Skin of body (tissue), 2 donors: Measurements from ENCODE around the gene GCC2. TPM values are rescaled to one million over a fixed set of nuclear protein-coding genes. Genes with fewer than 3 reads are reported as not detected.
"Not testable (repeated sequence)": the region's sequence is repeated elsewhere in the genome, so short reads cannot be mapped to it uniquely, and the experiment has no call there.

ENCODE experiments used
- DNase-seq: peaks from one replicate; lab custom pipeline; 2025; lab: John Stamatoyannopoulos, UW
- total RNA-seq: library from RNA; depleted of rRNA; stranded (reverse); fragments of >200 nt; gene quantifications from one replicate; pipeline ENCODE4 v1.2.3, GENCODE V29; 2014

GCC2 gene, protein sequence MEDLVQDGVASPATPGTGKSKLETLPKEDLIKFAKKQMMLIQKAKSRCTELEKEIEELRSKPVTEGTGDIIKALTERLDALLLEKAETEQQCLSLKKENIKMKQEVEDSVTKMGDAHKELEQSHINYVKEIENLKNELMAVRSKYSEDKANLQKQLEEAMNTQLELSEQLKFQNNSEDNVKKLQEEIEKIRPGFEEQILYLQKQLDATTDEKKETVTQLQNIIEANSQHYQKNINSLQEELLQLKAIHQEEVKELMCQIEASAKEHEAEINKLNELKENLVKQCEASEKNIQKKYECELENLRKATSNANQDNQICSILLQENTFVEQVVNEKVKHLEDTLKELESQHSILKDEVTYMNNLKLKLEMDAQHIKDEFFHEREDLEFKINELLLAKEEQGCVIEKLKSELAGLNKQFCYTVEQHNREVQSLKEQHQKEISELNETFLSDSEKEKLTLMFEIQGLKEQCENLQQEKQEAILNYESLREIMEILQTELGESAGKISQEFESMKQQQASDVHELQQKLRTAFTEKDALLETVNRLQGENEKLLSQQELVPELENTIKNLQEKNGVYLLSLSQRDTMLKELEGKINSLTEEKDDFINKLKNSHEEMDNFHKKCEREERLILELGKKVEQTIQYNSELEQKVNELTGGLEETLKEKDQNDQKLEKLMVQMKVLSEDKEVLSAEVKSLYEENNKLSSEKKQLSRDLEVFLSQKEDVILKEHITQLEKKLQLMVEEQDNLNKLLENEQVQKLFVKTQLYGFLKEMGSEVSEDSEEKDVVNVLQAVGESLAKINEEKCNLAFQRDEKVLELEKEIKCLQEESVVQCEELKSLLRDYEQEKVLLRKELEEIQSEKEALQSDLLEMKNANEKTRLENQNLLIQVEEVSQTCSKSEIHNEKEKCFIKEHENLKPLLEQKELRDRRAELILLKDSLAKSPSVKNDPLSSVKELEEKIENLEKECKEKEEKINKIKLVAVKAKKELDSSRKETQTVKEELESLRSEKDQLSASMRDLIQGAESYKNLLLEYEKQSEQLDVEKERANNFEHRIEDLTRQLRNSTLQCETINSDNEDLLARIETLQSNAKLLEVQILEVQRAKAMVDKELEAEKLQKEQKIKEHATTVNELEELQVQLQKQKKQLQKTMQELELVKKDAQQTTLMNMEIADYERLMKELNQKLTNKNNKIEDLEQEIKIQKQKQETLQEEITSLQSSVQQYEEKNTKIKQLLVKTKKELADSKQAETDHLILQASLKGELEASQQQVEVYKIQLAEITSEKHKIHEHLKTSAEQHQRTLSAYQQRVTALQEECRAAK (N-terminal part only)
- 45.7 TPM for total RNA-seq

DNA sequence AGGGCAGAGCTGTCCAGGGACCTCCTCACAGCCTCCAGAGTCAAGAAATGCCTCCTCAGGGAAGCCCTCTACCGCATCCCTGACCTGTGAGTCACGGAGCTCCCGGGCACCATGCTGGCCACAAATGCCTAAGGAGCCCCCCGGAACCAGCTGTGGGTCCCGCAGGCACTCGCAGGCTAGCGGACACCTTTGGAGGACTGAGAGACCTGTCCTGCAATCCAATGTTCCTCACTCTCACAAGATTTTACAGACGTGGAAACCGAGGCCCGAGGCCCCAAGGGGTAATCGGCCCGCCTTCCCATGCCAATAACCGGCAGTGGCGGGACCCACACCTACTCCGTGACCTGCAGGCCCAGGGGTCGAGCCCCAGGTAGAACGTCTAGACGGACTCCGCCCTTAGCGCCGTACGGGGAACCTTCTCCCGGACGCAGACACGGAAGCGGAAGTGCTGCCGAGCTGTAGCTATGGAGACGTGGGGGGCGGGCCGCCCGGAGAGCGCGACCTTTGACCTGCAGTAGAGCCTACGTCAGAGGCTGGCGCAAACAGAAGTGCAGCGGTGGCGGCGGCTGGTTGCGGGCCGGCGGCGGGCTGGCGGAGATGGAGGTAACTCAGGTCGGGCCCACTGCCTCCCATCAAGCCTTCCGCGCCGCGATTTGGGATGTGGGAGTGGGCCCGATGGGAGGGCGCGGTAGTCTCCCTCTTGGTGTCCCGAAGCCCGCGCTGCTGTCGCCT, at the start of gene GCC2:
Gene GCC2, plus strand, starts transcription at position 529 of the 732 bp plus-strand sequence. Its CDS starts 69 bp downstream, at position 598.
- DNase-seq = peak; percentile 92

- DNase-seq = no peak
These were observed 49.5 kb upstream of the GCC2 start for GRCh38 chr2:108399479-108399878.

- no peak for DNase-seq
These were observed 47.2 kb upstream of the GCC2 start for GRCh38 chr2:108401800-108402199.

- no peak for DNase-seq
These were observed 45.5 kb upstream of the GCC2 start for GRCh38 chr2:108403494-108403893.

DNA sequence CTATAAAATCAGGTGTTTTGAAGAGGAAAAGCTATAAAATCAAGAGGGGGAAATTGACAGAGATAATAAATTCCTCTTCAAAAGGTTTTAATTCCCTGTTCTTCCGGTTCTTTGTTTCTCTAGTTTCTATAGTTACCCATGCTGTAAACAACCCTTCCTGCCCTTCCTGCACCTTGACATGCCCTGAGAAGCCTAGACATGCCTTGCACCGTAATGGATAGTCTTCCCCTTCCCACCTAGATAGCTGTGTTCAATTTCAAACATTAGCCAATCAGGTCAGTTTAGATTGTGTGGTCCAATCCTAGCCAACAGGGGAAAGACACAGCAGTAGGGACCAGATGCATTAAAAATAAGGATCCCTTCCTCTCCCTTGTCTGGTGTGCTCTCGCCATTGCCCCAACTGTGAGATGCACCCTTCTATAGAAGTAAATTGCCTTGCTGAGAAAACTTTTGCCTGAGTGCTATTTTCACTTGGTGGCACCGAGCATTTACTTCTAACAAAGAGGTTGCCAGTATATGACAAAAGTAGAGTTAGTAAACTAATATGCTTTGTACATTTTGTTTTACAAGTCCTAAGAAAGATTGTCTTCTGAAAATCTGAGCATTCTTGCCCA, 44.1 kb upstream of the GCC2 start:
- DNase-seq = no peak

- no peak for DNase-seq
These were observed 40.9 kb upstream of the GCC2 start for GRCh38 chr2:108407864-108408729.

- DNase-seq = no peak
These were observed 39.2 kb upstream of the GCC2 start for GRCh38 chr2:108409768-108410167.

- no peak for DNase-seq
These were observed 35.9 kb upstream of the GCC2 start for GRCh38 chr2:108412995-108413710.

DNA sequence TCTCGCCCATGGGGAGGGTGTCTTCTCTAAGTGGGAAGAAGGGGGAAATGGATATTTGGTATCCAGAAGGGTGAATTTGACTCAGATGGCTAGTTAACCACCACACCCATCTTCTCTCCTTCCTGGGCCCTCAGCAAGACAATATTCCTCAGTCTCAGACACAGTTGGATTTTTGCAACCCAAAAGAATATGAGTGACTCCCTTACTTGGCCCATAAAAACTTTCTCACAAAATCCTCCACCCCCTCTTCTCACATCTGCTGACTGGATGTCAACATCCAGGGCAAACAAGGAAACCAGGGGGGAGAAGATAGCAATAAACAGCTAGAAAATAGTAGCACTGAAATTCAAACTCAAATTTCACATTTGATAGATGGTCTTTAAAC, 35.3 kb upstream of the GCC2 start:
- no peak for DNase-seq

DNA sequence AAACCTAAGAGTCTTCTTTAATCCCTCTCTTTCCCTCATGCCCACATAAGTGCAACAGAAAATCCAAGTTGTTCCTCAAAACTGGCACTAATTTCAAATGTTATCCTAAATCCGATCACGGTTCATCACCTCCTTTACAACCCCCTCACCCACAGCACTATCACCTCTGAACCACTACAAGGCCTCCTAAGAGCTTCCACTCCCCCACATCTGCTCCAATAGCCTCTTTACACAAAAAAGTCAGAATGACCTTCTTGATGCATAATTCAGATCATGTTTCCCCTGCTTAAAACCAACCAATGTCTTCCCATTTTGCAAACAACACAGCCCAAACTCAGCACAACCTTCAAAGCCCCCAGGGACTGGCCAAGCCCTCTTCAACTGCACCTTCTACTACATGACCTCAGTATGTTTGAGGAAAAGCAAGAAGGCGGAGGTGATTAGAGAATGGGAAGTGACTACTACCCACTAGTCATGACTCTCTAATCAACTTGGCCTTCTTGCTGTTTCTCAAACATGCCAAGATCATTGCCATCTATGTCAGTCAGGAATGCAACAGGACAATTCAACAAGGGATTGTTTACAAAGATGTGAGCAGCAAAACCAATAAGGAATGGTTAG, 34.6 kb upstream of the GCC2 start:
- no peak for DNase-seq

GRCh38 chr2:108414945-108415344, 34.1 kb upstream of the GCC2 start:
- no peak for DNase-seq

DNA sequence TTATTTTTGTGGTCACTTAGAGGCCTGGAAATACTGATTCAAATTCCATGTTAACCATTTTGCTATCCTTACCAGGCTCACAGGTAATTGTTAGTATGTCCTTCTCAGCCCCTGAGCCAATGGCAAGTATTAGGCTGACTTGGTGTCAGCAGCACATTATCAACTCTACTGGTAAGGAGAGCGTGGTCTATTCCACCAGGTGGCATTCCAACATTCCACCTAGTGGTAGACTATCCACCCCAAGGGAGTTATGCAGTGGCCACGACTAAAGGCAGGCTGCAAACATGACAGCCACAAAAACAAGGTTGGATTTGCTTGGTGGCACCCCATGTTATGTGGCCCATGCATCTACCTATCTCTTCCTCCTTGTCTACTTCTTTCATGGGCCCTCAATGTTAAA, 31.8 kb upstream of the GCC2 start:
- no peak for DNase-seq

GRCh38 chr2:108418416-108418815, 30.6 kb upstream of the GCC2 start:
- no peak for DNase-seq

- DNase-seq = no peak
These were observed 25.9 kb upstream of the GCC2 start for GRCh38 chr2:108423067-108423466.

GRCh38 chr2:108423502-108424251, 25.3 kb upstream of the GCC2 start:
- no peak for DNase-seq

- DNase-seq = no peak
These were observed 20.6 kb upstream of the GCC2 start for GRCh38 chr2:108428286-108429009.

DNA sequence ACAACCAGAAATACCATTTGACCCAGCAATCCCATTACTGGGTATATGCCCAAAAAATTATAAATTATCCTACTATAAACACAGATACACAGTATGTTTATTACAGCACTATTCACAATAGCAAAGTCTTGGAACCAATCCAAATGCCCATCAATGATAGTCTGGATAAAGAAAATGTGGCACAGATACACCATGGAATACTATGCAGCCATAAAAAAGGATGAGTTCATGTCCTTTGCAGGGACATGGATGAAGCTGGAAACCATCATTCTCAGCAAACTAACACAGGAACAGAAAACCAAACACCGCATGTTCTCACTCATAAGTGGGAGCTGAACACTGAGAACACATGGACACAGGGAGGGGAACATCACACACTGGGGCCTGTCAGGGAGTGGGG, 13.4 kb upstream of the GCC2 start:
- not testable (repeated sequence) for DNase-seq
